ENCODE data around the gene FBN3.
A peak's percentile ranks its signal among the peaks of the same experiment; 100 is the strongest.

Gene FBN3

DNA sequence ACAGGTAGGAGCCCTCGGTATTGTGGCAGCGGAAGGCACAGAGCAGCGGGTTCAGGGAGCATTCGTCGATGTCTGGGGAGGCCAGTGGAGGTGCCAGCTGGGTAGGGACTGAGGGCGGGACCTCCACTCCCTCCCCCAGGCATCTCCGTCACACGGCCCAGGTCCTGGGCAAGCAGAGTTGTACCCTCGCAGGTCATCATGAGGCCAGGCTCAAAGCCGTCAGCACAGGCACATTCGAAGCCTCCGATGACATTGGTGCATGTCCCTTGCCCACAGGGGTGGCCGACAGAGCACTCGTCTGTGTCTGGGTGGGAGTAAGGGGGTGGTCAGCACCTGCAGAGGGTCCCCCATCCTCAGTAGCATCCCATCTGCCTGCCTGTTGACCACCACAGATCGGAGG, 61.5 kb downstream of the FBN3 start:
- no peak for DNase-seq

DNA sequence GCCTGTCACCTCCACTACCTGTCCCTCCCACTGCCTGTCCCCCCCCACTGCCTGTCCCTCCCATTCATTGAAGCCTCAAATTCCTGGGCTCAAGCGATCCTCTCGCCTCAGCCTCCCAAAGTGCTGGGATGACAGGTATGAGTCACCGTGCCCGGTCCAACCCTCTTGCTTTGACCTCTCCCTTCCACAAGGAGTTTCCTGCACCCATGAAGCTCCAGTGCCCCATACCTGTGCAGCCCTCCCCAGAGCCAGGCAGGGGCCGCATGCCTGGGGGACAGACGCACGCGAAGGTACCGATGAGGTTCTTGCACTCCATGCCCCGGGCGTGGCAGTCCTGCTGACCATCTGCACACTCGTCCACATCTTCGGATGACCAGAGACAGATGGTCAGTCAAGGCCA, 62.5 kb downstream of the FBN3 start:
- DNase-seq: no peak

DNA sequence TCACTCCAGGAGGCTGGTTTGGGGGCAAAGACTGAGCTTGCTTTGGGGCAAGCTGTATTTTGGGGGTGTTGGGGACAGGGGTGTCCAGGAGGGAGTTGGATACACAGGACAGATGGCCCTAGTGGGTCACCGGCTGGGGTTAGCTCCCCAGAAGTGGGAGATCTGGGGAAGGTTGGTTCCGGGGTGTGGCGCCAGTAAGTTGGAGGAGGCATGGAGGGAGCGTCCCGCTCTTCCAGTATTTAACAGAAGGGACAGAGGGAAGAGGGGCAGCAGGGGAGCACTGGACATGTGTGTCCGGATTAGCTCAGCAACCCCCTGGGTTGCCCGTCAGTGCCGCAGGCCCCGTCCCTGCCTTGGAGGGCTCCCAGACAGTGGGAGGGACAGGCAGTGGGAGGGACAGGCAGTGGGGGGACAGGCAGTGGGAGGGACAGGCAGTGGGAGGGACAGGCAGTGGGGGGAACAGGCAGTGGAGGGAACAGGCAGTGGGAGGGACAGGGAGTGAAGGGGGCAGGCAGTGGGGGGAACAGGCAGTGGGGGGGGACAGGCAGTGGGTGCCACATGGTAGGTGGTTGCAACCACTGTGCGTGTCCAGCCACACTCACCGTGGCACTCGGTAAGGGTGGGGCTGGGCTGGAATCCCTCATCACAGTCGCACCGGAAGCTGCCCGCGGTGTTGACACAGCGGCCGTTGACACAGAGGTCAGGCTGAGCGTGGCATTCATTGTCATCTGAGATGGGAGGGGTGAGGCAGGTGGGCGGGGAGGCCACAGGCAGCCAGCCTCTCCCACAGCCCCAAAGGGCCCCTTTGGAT, 63.6 kb downstream of the FBN3 start:
- peak; percentile 73 to 86 for DNase-seq

GRCh38 chr19:8084152-8084551, 65.2 kb downstream of the FBN3 start:
- no peak for DNase-seq

GRCh38 chr19:8083141-8083540, 66.3 kb downstream of the FBN3 start:
- no peak for DNase-seq

DNA sequence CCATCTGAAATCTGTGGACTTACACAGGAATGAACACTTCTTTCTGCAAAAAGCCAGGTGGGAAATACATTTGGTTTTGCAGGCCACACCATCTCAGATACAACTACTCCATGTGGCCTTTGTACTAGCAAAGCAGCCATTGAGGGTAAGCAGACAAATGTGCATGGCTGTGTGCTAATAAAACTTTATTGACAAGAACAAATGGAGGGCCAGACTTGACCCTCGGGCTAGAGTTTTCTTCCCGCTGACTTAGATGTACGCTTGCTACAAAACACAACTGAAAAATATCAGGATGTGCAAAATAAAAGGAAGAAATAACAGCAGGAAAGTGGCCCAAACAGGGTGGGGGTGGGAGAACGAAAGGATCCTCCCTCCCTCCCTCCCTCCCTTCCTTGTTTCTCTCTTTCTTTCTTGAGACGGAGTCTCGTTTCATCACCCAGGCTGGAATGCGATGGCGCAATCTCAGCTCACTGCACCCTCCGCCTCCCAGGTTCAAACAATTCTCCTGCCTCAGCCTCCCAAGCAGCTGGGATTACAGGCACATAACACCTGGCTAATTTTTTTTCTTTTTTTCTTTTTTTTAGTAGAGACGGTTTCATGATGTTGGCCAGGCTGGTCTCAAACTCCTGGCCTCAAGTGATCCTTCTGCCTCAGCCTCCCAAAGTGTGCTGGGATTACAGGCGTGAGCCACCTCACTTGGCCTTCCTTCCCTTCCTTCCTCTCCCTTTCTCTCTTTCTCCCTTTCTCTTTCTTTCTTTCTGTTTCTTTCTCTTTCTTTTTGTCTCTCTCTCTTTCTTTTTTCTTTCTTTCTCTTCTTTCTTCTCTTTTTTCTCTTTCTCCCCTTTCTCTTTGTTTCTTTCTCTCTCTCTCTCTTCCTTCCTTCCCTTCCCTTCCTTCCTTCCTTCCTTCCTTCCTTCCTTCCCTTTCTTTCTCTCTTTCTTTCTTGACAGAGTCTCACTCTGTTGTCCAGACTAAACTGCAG, 67.5 kb downstream of the FBN3 start:
- no peak for DNase-seq

DNA sequence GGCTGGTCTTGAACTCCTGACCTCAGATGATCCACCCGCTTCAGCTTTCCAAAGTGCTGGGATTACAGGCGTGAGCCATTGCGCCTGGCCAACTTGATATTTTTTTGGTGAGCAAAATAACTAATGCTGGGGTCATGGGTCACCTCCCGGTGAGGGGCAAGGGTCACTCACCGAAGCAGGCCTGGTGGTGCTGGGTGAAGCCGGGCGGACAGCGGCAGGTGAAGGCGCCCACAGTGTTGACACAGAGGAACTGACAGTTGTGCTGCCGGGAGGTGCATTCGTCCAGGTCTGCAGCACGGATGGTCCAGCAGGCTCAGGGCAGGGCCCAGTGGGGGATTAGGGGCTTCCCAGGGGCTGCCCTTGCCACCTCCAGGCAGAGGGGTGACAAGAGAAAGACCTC, 68.6 kb downstream of the FBN3 start:
- no peak for DNase-seq

- no peak for DNase-seq
These were observed 69.4 kb downstream of the FBN3 start for GRCh38 chr19:8079988-8080387.

- DNase-seq: no peak
These were observed 74.0 kb downstream of the FBN3 start for GRCh38 chr19:8075158-8076074.

GRCh38 chr19:8074501-8074900, 74.9 kb downstream of the FBN3 start:
- DNase-seq: no peak

DNA sequence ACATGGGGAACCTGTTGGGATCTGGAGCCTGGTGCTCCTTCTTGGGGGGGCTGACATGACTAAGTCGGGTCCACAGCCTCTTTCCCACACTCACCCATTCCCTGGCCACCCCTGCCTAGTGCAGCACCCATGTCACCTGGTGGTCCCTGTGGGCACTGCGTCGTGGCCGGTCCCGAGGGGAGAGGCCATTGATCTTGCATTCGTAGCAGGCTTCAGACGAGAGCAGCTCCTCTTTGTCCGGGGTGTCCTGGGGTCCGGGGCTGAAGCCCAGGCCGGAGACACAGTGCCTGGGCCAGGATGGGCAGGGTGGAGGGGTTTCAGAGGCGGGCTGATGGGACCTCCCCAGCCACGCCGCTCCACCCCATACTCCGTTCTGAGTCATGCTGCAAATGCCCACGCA, 77.5 kb downstream of the FBN3 start:
- DNase-seq: no peak

GRCh38 chr19:8069096-8069973, 80.1 kb downstream of the FBN3 start:
- peak; percentile 40 to 46 for DNase-seq

DNA sequence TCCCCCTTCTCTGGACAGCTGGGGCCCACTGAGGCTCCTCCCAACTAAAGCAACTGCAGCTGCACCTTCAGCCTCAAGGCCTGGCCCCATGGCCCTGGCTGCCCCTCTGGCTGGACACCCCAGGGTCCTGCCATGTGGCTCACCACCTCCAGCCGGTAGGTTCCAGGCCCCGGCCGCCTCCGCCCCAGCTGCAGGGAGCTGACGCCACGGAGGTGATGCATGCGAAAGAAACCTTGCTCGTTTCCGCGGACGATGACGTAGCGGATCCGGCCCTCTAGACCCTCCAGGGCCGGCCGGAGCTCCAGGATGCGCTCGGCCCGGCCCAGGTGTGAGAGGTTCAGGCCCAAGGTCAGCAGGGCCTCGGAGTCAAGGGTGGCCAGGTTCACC, 83.5 kb downstream of the FBN3 start:
- no peak for DNase-seq

- no peak for DNase-seq
These were observed 84.2 kb downstream of the FBN3 start for GRCh38 chr19:8064911-8065874.

- DNase-seq: no peak
These were observed 91.7 kb downstream of the FBN3 start for GRCh38 chr19:8057545-8058270.

- no peak for DNase-seq
These were observed 92.9 kb downstream of the FBN3 start for GRCh38 chr19:8056533-8056932.

- no peak for DNase-seq
These were observed 95.2 kb downstream of the FBN3 start for GRCh38 chr19:8054169-8054568.

DNA sequence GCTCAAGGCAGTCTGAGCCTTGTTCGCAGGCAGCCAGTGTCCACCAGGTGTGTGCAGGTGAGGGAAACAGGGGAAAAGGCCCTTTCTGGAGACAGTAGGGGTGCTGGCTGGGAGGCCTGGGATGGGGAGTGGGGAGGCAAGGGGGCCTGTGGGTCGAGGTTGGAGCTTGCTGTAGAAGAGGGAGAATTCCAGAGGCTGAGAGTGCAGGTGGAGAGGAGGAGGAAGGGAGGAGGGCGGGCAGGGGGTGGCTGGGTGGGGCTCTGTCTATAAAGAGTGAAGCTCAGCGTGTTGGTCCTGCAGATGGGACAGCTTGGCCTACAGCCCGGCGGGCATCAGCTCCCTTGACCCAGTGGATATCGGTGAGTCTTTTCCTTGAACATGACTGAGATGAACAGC, 96.9 kb downstream of the FBN3 start, which contains the start of gene CCL25:
Gene CCL25, plus strand, starts transcription at position 297 of the 396 bp plus-strand sequence. CDS start 290 bp downstream, outside the sequence.
- no peak for DNase-seq

DNA sequence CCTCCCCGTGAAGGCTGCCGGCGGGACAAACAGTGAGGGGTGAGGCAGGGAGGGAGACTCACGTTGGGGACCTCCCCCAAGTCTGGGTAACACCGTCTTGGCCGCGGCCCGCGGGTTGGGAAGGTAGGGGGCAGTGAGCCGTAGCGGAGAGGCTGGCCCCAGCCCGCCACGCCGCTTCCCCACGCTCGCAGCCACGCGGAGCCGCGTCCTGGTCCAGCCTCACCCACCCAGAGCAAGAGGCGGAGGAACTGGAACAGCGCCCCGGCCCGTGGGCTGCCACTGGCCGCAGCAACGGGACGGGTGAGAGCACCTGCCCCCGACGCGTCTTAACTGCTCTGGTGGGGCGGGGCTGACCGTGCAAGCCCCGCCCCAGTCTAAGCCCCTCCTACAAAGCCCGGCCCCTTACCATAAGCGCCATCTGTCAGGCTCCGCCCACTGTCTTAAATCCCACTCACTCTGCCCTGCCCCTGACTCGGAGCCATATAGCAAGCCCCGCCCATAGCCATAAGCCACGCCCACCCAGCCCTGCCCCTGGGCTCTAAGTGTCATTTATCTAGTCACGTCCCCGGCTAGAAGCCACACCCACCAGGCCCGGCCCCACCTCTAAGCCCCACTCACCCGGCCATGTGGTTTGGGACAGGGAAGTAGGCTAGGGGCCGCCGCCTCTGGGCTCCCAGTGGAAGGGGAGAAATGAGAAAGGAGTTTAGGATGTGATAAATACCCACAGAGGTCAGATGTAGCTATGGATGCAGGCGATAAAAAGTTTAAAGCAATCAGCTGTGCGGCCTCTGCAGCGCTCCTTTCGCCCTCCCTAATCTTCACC, 98.9 kb downstream of the FBN3 start:
- peak; percentile 77 to 90 for DNase-seq
